Duodenal mucosa (tissue), 2 donors: ENCODE data around the gene ILK.

Source experiments
- H3K27ac ChIP-seq: one replicate; pipeline ENCODE4 v1.7.0; 2013; ENCODE audit warnings: low read depth, low read length
- H3K27me3 ChIP-seq, 2 donors: one replicate each; pipeline ENCODE4 v1.7.0; 2013; ENCODE audit warnings: low read length in 2 of 2, control low read depth in 1 of 2; ENCODE audit not compliant: insufficient read depth in 2 of 2, control insufficient read depth in 1 of 2
- H3K36me3 ChIP-seq, 2 donors: one replicate each; pipeline ENCODE4 v1.7.0; 2013; ENCODE audit warnings: low read length in 2 of 2, control low read depth in 1 of 2; ENCODE audit not compliant: insufficient read depth in 2 of 2, control insufficient read depth in 1 of 2
- H3K4me1 ChIP-seq, 2 donors: one replicate each; pipeline ENCODE4 v1.7.0; 2013; ENCODE audit warnings: low read length in 2 of 2, control low read depth in 1 of 2; ENCODE audit not compliant: insufficient read depth in 2 of 2, control insufficient read depth in 1 of 2
- H3K4me3 ChIP-seq, 2 donors: one replicate each; pipeline ENCODE4 v1.7.0; 2013; ENCODE audit warnings: low read length in 2 of 2, low read depth in 1 of 2
- H3K9ac ChIP-seq, 2 donors: one replicate each; pipeline ENCODE4 v1.7.0; 2013; ENCODE audit warnings: low read length in 2 of 2, low read depth in 1 of 2
- H3K9me3 ChIP-seq, 2 donors: one replicate each; pipeline ENCODE4 v1.7.0; 2013; ENCODE audit warnings: low read length in 2 of 2, control low read depth in 1 of 2; ENCODE audit not compliant: control insufficient read depth in 1 of 2

Gene ILK

DNA sequence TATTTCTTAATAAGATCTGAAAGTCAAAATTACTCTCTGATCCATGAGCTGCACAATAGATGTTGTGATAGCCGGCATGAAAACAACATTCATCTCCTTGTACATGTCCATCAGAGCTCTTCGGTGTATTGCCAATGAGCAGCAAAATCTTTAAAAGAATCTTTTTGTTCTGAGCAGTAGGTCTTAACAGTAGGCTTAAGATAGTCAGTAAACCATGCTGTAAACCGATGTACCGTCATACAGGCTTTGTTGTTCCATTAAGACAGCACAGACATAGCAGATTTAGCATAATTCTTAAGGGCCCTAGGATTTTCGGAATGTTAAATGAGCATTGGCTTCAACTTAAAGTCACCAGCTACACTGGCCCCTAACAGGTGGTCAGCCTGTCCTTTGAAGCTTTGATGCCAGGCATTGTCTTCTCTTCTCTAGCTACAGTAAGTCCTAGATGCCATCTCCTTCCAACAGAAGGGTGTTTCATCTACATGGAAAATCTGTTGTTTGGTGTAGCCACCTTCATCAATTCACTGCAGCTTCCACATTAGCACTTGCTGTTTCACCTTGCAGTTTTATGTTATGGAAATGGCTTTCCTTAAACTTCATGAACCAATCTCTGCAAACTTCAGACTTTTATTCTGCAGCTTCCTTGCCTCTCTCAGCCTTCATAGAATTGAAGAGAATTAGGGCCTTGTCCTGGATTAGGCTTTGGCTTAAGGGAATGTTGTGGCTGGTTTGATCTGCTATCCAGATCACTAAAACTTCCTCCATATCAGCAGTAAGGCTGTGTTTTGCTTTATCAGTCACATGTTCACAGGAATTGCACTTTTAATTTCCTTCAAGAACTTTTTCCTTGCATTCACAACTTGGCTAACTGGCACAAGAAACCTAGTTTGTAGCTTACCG, 28.5 kb upstream of the ILK start:
- Histone ChIP-seq H3K27ac (no peak overlapping the region), H3K36me3 (peaks cover 0 to under 1% of the 10 kb centered on the region in 2 donors), H3K4me1 (no peaks in the 10 kb centered on the region), H3K27me3 (no peaks in the 10 kb centered on the region), H3K4me3 (no peak overlapping the region), H3K9me3 (no peaks in the 10 kb centered on the region), H3K9ac (no peak overlapping the region)

DNA sequence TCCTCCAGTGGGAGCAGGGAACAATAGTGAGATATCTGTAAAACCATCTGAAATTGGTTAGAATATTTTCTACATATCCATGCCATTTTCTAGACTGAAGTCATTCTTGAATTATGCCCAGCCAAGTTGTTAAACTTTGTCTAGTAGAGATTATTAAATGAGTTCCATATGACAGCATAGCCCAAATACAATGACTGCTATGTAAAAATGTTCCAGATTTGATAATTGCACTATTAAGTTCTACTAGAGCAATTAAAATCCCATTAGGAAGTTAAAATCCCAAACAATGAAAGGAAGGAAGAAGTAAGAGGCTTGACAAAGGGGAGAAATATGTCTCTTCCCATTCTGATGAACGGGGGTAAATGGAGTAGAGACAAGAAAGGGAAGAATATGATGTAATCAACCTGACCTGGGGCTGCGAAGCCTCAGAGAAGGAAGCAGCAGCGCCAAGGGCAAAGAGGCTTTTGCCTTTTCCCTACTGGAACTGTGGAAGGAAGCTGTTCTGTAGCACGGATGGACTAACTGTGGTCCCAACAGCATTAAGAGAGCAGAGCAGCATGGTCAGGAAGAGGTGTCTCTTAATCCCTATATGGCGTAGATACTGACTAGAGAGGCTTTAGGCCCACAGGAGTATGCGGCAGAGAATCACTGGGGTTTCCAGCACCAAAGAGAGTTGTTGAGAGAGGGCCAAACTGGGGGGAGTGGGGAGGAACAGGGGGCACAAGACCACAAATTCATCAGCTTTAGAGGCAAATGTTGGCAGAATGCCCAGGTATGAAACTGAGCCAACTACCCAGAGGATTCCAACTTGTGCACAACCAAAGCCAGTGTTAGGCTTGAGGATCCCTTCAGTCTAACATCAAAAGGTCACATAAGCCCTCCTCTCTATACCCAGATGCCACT, 26.9 kb upstream of the ILK start:
- Histone ChIP-seq H3K27me3 (no peaks in the 10 kb centered on the region), H3K9ac (no peak overlapping the region), H3K4me3 (no peak overlapping the region), H3K9me3 (no peaks in the 10 kb centered on the region), H3K27ac (no peak overlapping the region), H3K36me3 (peaks cover 0 to 6% of the 10 kb centered on the region in 2 donors), H3K4me1 (no peaks in the 10 kb centered on the region)

DNA sequence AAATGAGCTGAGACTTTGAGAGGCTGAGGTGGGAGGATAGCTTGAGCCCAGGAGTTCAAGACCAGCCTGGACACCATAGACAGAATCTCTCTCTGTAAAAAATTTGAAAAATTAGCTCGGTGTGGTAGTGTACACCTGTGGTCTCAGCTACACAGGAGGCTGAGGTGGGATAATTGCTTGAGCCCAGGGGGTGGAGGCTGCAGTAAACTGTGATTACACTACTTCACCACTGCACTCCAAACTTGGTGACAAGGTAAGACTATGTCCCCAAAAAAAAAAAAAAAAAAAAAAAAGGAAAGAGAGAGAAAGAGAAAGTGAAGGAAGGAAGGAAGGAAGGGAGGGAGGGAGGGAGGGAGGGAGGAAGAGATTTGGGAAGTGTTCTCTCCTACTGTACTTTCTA, 25.4 kb upstream of the ILK start:
- Histone ChIP-seq H3K9ac (no peak overlapping the region), H3K27ac (no peak overlapping the region), H3K36me3 (peaks cover 0 to 6% of the 10 kb centered on the region in 2 donors), H3K9me3 (no peaks in the 10 kb centered on the region), H3K4me3 (no peak overlapping the region), H3K27me3 (no peaks in the 10 kb centered on the region), H3K4me1 (no peaks in the 10 kb centered on the region)

DNA sequence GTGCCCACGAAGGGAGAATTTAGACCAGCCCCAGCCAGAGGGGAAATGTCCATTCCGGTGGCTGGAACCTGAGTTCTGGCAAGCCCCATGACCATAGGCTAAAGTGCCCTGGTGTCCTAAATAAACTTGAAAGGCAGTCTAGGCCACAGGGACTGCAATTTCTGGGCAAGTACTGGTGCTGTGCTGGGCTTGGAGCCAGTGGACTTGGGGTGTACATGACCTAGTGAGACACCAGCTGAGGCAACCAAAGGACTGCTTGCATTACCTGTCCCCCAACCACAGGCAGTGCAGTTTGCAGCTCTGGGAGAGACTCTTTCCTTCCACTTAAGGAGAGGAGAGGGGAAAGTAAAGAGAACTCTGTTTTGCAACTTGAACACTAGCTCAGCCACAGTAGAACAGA, 23.9 kb upstream of the ILK start:
- H3K9me3 ChIP-seq = peaks cover 5 to 15% of the 10 kb centered on the region in 2 donors
- H3K27me3 ChIP-seq = no peaks in the 10 kb centered on the region
- no peaks in the 10 kb centered on the region for H3K4me1 ChIP-seq

DNA sequence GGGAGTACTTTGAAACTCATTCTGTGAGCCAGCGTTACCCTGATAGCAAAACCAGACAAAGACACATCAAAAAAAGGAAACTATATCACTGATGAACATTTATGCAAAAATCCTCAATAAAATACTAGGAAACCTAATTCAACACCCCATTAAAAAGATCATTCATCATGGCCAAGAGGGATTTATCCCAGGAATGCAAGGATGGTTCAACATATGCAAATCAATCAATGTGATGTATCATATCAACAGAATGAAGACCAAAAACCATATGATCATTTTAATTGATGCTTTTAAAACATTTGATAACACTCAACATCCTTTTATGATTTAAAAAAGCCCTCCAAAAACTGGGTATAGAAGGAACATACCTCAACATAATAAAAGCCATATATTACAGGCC, 20.0 kb upstream of the ILK start:
- H3K4me3 ChIP-seq = no peak overlapping the region
- H3K9ac ChIP-seq = no peak overlapping the region
- H3K9me3 ChIP-seq = peaks cover 5 to 18% of the 10 kb centered on the region in 2 donors
- no peaks in the 10 kb centered on the region for H3K27me3 ChIP-seq
- H3K4me1 ChIP-seq = no peaks in the 10 kb centered on the region
- H3K27ac ChIP-seq = no peak overlapping the region
- peaks cover 0 to 8% of the 10 kb centered on the region in 2 donors for H3K36me3 ChIP-seq

More for the DNA sequence above, 23.9 kb upstream of the ILK start:
- H3K9ac ChIP-seq = no peak overlapping the region
- H3K36me3 ChIP-seq = peaks cover 0 to 6% of the 10 kb centered on the region in 2 donors
- H3K4me3 ChIP-seq = no peak overlapping the region
- H3K27ac ChIP-seq = no peak overlapping the region

DNA sequence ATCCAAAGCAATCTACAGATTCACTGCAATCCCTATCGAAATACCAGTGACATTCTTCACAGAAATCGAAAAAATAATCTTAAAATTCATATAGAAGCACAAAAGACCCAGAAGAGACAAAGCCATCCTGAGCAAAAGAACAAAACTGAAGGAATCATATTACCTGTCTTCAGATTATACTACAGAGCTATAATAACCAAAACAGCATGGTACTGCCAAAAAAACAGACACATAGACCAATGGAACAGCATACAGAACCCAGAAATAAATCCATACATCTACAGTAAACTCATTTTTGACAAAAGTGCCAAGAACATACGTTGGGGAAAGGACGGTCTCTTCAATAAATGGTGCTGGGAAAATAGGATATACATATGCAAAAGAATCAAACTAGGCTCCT, 19.0 kb upstream of the ILK start:
- peaks cover 0 to 8% of the 10 kb centered on the region in 2 donors for H3K36me3 ChIP-seq
- no peak overlapping the region for H3K9ac ChIP-seq
- H3K4me1 ChIP-seq = no peaks in the 10 kb centered on the region
- H3K4me3 ChIP-seq = no peak overlapping the region
- no peaks in the 10 kb centered on the region for H3K27me3 ChIP-seq
- no peak overlapping the region for H3K27ac ChIP-seq
- H3K9me3 ChIP-seq = peaks cover 5 to 18% of the 10 kb centered on the region in 2 donors

DNA sequence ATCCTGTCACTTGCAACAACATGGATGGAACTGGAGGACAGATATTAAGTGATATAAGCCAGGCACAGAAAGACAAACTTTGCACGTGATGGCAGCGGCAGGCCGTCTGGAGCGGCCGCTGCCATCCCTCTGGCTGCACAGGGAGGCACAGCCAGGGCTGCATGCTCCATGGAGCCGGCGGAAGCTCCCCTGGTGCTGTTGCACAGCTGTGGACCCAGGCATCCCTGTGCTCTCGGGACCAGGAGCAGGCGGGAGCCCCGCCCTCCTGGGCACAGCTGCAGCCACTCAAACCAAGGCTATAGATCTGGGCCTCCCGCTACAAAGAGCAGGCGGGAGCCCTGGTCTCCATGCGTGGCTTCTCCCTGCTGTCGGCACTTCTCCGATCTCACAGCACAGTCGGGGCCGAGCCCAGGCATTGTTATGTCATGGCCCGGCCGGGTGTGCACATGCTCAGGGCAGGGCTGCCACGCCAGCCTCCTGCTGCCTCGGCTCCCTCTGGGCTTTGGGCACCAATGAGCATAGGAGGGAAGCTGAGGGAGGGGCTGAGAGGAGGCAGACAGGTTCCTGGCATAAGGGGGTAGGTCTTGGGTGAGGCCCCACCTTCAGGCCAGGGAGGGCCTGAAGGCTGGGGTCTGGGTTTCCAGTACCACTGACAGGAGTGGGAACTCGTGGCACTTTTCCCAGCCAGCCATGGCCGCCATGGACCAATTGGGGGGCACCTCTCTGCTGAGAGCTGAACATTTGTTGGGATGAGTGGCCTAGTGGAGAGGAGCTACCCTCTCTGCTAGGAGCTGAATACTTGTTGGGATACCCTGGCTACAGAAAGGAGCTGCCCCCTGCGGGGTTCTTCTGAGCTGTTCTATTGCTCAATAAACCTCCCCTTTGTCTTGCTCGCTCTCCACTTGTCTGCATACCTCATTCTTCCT, 16.9 kb upstream of the ILK start:
- Histone ChIP-seq H3K4me3 (no peak overlapping the region), H3K4me1 (no peaks in the 10 kb centered on the region), H3K27ac (no peak overlapping the region), H3K36me3 (peaks cover 0 to 5% of the 10 kb centered on the region in 2 donors), H3K27me3 (no peaks in the 10 kb centered on the region), H3K9me3 (peaks cover 5 to 18% of the 10 kb centered on the region in 2 donors), H3K9ac (no peak overlapping the region)

DNA sequence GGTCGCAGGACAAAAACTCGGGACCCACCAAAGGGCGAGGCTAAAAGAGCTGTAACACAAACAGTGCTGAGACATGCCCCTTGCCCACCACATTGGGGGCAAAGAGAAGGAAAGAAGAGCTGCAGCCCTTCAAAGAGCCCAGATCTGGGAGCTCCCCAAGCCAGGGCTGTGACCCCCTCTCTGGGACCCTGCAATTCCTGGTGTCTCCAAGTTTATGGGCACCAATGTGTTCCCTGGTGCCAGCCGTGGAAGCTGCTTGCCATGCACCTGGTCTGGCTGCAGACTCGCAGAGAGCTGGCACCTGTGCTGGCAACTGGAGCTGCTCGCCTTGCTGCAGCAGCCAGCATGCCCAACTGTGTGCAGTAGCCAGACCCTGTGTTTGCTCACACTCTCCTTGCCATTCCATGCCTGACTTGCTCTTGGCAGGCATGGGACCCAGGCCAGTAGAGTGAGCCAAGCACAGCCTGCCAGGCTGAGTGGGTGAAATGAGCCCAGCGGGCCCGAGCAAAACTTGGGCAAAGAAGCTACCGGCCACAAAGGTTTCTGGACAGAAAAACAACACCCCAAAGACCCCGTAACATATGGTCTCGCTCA, 16.1 kb upstream of the ILK start:
- peaks cover 0 to 10% of the 10 kb centered on the region in 2 donors for H3K36me3 ChIP-seq
- H3K27me3 ChIP-seq = no peaks in the 10 kb centered on the region
- no peak overlapping the region for H3K9ac ChIP-seq
- no peak overlapping the region for H3K4me3 ChIP-seq
- H3K27ac ChIP-seq = no peak overlapping the region
- H3K4me1 ChIP-seq = no peaks in the 10 kb centered on the region
- peaks cover 5 to 18% of the 10 kb centered on the region in 2 donors for H3K9me3 ChIP-seq

DNA sequence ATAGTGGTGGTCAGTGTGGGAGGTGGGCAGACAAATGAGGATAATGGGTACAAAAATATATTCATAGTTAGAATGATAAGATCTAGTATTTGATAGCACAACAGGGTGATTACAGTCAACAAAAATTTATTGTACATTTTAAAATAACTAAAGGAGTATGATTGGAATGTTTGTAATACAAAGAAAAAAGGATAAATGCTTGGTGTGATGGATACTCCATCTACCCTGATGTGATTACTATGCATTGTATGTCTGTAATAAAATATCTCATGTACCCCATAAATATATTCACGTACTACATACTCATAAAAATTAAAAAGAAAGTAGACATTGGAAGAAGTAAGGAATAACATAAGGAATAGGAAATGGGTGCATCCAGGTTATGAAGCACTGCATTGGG, 15.6 kb upstream of the ILK start:
- no peaks in the 10 kb centered on the region for H3K27me3 ChIP-seq
- H3K4me3 ChIP-seq = no peak overlapping the region
- peaks cover 5 to 18% of the 10 kb centered on the region in 2 donors for H3K9me3 ChIP-seq
- H3K4me1 ChIP-seq = no peaks in the 10 kb centered on the region
- no peak overlapping the region for H3K9ac ChIP-seq
- H3K27ac ChIP-seq = no peak overlapping the region
- peaks cover 3 to 10% of the 10 kb centered on the region in 2 donors for H3K36me3 ChIP-seq
